Measurements from ENCODE around the gene HIPK2.

HIPK2 gene

DNA sequence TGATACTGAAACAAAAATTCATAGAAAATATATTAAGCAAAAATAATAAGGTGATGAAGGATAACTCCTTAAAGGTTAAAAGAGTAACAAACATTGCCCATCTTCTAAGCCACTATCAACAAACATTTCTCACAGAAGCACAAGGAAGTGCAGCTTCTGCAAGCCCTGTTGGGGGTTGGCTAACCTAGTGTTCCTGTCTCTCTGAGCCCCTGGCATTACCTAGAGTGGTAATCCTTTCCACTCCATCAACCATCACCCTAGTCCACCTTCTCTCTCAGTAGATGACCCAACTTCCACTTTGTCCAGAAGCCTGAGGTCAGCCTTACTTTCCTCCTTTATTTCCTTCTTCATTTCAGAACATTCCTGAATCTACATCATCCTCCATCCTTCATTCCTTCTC lies 59.7 kb downstream of the HIPK2 start:
- no peak overlapping the region for H3K4me2 ChIP-seq (ENCODE audit: low read length)
- H3K27ac ChIP-seq (ENCODE audit: low read depth, low read length, poor library complexity, severe bottlenecking) = no peak overlapping the region
- H3K9ac ChIP-seq (ENCODE audit: low read length) = no peak overlapping the region
- no peaks in the 10 kb centered on the region for H3K4me1 ChIP-seq (ENCODE audit: insufficient read depth, low read length, severe bottlenecking)
- no peaks in the 10 kb centered on the region for H4K20me1 ChIP-seq (ENCODE audit: insufficient read depth, low read length)
- H2AFZ ChIP-seq (ENCODE audit: low read length) = no peak overlapping the region
- H3K36me3 ChIP-seq (ENCODE audit: insufficient read depth, low read length) = no peaks in the 10 kb centered on the region
- H3K27me3 ChIP-seq (ENCODE audit: insufficient read depth, low read length) = peaks cover 6% of the 10 kb centered on the region; the same call in 1 of the 2 replicates
- no peaks in the 10 kb centered on the region for H3K79me2 ChIP-seq (ENCODE audit: insufficient read depth, low read length)
- H3K9me2 ChIP-seq (ENCODE audit: low read depth, low read length) = no peaks in the 10 kb centered on the region
- TF ChIP-seq, protein P1, sequence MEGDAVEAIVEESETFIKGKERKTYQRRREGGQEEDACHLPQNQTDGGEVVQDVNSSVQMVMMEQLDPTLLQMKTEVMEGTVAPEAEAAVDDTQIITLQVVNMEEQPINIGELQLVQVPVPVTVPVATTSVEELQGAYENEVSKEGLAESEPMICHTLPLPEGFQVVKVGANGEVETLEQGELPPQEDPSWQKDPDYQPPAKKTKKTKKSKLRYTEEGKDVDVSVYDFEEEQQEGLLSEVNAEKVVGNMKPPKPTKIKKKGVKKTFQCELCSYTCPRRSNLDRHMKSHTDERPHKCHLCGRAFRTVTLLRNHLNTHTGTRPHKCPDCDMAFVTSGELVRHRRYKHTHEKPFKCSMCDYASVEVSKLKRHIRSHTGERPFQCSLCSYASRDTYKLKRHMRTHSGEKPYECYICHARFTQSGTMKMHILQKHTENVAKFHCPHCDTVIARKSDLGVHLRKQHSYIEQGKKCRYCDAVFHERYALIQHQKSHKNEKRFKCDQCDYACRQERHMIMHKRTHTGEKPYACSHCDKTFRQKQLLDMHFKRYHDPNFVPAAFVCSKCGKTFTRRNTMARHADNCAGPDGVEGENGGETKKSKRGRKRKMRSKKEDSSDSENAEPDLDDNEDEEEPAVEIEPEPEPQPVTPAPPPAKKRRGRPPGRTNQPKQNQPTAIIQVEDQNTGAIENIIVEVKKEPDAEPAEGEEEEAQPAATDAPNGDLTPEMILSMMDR (IDR thresholded peaks at IDR 0.05; ENCODE audit: low read length) = no peak
- no peak for TF ChIP-seq EZH2 (IDR thresholded peaks at IDR 0.05; ENCODE audit: borderline replicate concordance, low read length)
- no peak overlapping the region for H3K4me3 ChIP-seq (ENCODE audit: low read depth, low read length, poor library complexity, severe bottlenecking)
- no peaks in the 10 kb centered on the region for H3F3A ChIP-seq (ENCODE audit: insufficient read depth, low read length)
- no peaks in the 10 kb centered on the region for H3K9me3 ChIP-seq (ENCODE audit: low read length)

DNA sequence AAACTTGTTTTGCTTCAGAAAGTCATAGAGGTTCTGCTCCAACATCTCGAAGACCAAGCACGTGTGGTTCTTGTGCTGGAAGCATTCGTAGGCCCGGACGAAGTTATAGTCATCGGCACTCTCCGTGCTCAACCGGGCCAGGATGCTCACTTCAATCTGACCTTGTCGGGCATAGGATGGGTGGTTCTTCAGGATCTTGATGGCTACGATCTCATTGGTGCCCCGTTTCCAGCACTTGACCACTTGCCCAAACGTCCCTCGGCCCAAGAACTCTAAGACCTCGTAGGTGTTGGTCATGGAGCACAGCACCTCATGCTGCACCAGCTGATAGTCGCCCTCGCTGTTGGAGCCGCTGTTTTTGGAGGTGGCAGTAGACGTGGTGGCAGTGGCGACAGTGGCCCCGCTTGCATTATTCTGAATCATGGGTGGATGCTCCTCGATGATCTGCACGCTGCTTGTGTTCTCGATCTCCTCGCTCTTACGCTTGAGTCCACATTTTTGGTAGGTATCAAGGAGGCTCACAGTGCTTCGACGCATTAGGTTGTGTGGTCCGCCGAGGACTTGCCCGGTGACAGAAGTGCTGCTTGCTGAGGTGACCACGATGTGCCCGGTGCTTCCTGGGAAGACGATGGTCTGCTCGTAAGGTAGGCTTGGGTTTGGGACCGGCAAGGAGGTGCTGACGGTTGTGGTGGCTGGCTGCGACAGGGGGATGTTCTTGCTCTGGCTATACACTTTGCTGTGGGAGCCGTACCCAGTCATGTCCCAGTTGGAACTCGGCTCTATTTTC lies 61.4 kb downstream of the HIPK2 start:
- TF ChIP-seq EZH2 (IDR thresholded peaks at IDR 0.05; ENCODE audit: borderline replicate concordance, low read length) = no peak
- TF ChIP-seq, protein P1 (IDR thresholded peaks at IDR 0.05; ENCODE audit: low read length) = no peak
- H3K4me1 ChIP-seq (ENCODE audit: insufficient read depth, low read length, severe bottlenecking) = no peaks in the 10 kb centered on the region
- H3K9me3 ChIP-seq (ENCODE audit: low read length) = no peaks in the 10 kb centered on the region
- H3K27me3 ChIP-seq (ENCODE audit: insufficient read depth, low read length) = peaks cover 6% of the 10 kb centered on the region
- H3K4me3 ChIP-seq (ENCODE audit: low read depth, low read length, poor library complexity, severe bottlenecking) = no peak overlapping the region
- H3K36me3 ChIP-seq (ENCODE audit: insufficient read depth, low read length) = no peaks in the 10 kb centered on the region
- no peak overlapping the region for H3K4me2 ChIP-seq (ENCODE audit: low read length)
- H3K79me2 ChIP-seq (ENCODE audit: insufficient read depth, low read length) = no peaks in the 10 kb centered on the region
- no peaks in the 10 kb centered on the region for H3K9me2 ChIP-seq (ENCODE audit: low read depth, low read length)
- no peak overlapping the region for H3K27ac ChIP-seq (ENCODE audit: low read depth, low read length, poor library complexity, severe bottlenecking)
- no peaks in the 10 kb centered on the region for H4K20me1 ChIP-seq (ENCODE audit: insufficient read depth, low read length)
- H3F3A ChIP-seq (ENCODE audit: insufficient read depth, low read length) = no peaks in the 10 kb centered on the region
- no peak overlapping the region for H3K9ac ChIP-seq (ENCODE audit: low read length)
- no peak overlapping the region for H2AFZ ChIP-seq (ENCODE audit: low read length)

DNA sequence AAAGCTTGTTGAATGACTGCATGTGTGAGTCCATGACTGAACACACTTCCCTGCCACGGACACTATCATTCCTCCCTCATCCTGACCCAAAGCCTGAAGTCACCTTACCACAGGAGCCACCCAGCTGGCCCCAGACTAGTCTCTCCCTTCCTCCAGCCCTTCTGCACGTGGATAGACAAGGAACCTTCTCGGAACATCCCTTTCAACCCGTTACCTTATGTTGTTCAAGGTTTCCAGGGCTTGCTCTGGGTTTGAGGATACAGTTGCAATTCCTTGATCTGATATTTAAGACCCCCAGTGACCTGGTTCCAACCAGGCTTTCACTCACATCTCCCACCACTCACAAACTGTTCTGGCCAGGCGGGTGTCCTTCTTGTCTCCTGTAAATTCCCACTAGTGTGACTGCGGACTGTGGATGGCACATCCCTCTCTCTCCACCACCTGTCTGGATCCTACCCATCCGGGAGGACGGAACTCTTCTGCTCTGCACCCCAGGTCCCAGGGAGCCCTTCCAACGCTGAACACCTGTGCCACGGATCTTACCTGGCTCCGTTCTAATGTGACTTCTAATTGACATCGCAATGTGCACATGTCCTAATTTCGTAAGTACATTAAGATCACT lies 62.5 kb downstream of the HIPK2 start:
- no peaks in the 10 kb centered on the region for H4K20me1 ChIP-seq (ENCODE audit: insufficient read depth, low read length)
- no peaks in the 10 kb centered on the region for H3K9me3 ChIP-seq (ENCODE audit: low read length)
- H3K4me1 ChIP-seq (ENCODE audit: insufficient read depth, low read length, severe bottlenecking) = no peaks in the 10 kb centered on the region
- no peak overlapping the region for H3K27ac ChIP-seq (ENCODE audit: low read depth, low read length, poor library complexity, severe bottlenecking)
- H2AFZ ChIP-seq (ENCODE audit: low read length) = no peak overlapping the region
- no peaks in the 10 kb centered on the region for H3K79me2 ChIP-seq (ENCODE audit: insufficient read depth, low read length)
- H3K4me3 ChIP-seq (ENCODE audit: low read depth, low read length, poor library complexity, severe bottlenecking) = no peak overlapping the region
- TF ChIP-seq, protein P1 (IDR thresholded peaks at IDR 0.05; ENCODE audit: low read length) = no peak
- no peak for TF ChIP-seq EZH2 (IDR thresholded peaks at IDR 0.05; ENCODE audit: borderline replicate concordance, low read length)
- H3K27me3 ChIP-seq (ENCODE audit: insufficient read depth, low read length) = peaks cover 3% of the 10 kb centered on the region
- H3F3A ChIP-seq (ENCODE audit: insufficient read depth, low read length) = no peaks in the 10 kb centered on the region
- no peaks in the 10 kb centered on the region for H3K9me2 ChIP-seq (ENCODE audit: low read depth, low read length)
- no peak overlapping the region for H3K9ac ChIP-seq (ENCODE audit: low read length)
- H3K4me2 ChIP-seq (ENCODE audit: low read length) = no peak overlapping the region
- no peaks in the 10 kb centered on the region for H3K36me3 ChIP-seq (ENCODE audit: insufficient read depth, low read length)

Measured in OCI-LY1 (cell line).